HCT116 (cell line): ENCODE data around the gene ERP27. TPM values are rescaled to one million over a fixed set of nuclear protein-coding genes. Genes with fewer than 3 reads are reported as not detected.

Experiments
- ATAC-seq: fragments of 200-7000 bp; cut with Tn5 transposase; 2 replicates; pipeline ENCODE4 v1.9.1; 2020; ENCODE audit warnings: mild to moderate bottlenecking, moderate library complexity
- BruUV-seq: library from RNA; stranded (reverse); fragments of 400-500 nt; replicated peaks from 2 replicates; lab custom pipeline; 2021; lab: Mats Ljungman, UMichigan
- CTCF ChIA-PET: fragments of 300-600 bp; sonication (Branson Sonifier 250); formaldehyde crosslinking; loops from one replicate; lab custom pipeline; 2021; ENCODE audit warnings: antibody characterized with exemption; lab: Charles Lee
- POLR2A ChIA-PET: fragments of 300-600, 350-600 bp; sonication (Branson Sonifier 250); formaldehyde crosslinking; loops from one replicate; lab custom pipeline; 2021; ENCODE audit warnings: antibody characterized with exemption; lab: Charles Lee
- RAD21 ChIA-PET, 2 experiments: fragments of 300-600 bp; sonication (Branson Sonifier 250); formaldehyde crosslinking; loops; one replicate each; lab custom pipeline; 2023; ENCODE audit warnings: low total read pairs in 2 of 2; ENCODE audit not compliant: uncharacterized antibody in 2 of 2, unreplicated experiment in 2 of 2, low non-redundant PET in 1 of 2; lab: Charles Lee
- DNase-seq: peaks from one replicate; pipeline ENCODE4 v3.0.0-alpha.2; 2010; ENCODE audit warnings: low read depth, low spot score
- H2AFZ ChIP-seq: fragments of 200-600 bp; shearing (Covaris generic), sonication (generic); 2 replicates; pipeline ENCODE4 v1.6.1; 2017; ENCODE audit warnings: low read depth, mixed run types, mixed read lengths, antibody characterized with exemption, low read length; ENCODE audit not compliant: poor library complexity, severe bottlenecking
- H3K27ac ChIP-seq: 2 replicates; pipeline ENCODE4 v1.5.1; 2012; ENCODE audit warnings: low read depth, low read length
- H3K27me3 ChIP-seq: fragments of 200-600 bp; sonication (generic); 2 replicates; pipeline ENCODE4 v1.6.1; 2016; ENCODE audit warnings: mixed run types, low read length, mixed read lengths; ENCODE audit not compliant: insufficient read depth
- H3K36me3 ChIP-seq, 2 experiments: fragments of 200-500 bp in 1 of 2; fragments of 200-600 bp in 1 of 2; sonication (Bioruptor generic) in 1 of 2; sonication (generic) in 1 of 2; 2 replicates each; pipeline versions ENCODE4 v1.5.1 to v1.6.1; 2014 to 2016; ENCODE audit warnings: low read length in 2 of 2, inconsistent platforms in 1 of 2, mixed read lengths in 1 of 2, mixed run types in 1 of 2; ENCODE audit not compliant: insufficient read depth in 2 of 2, control insufficient read depth in 1 of 2
- H3K4me1 ChIP-seq, 2 experiments: fragments of 200-600 bp in 1 of 2; sonication (generic) in 1 of 2; 2 replicates each; pipeline versions ENCODE4 v1.5.1 to v1.6.1; 2012 to 2017; ENCODE audit warnings: low read length in 2 of 2, inconsistent platforms in 1 of 2, mild to moderate bottlenecking in 1 of 2, mixed read lengths in 1 of 2, mixed run types in 1 of 2, moderate library complexity in 1 of 2; ENCODE audit not compliant: insufficient read depth in 2 of 2, control insufficient read depth in 1 of 2
- H3K4me2 ChIP-seq: fragments of 200-600 bp; sonication (generic); 2 replicates; pipeline ENCODE4 v1.6.1; 2017; ENCODE audit warnings: mixed run types, low read length, mixed read lengths
- H3K4me3 ChIP-seq, 2 experiments: fragments of 200-600 bp in 1 of 2; sonication (generic) in 1 of 2; replicated peaks in 1 of 2; 2 replicates each; pipeline ENCODE4 v1.5.1; 2011 to 2016; ENCODE audit warnings: low read length in 2 of 2, control low read depth in 1 of 2, low read depth in 1 of 2, mild to moderate bottlenecking in 1 of 2, mixed read lengths in 1 of 2, mixed run types in 1 of 2
- H3K79me2 ChIP-seq: fragments of 200-600 bp; sonication (generic); 2 replicates; pipeline ENCODE4 v1.6.1; 2017; ENCODE audit warnings: mild to moderate bottlenecking, mixed run types, low read length, moderate library complexity, mixed read lengths; ENCODE audit not compliant: insufficient read depth
- H3K9ac ChIP-seq: fragments of 200-600 bp; sonication (generic); 2 replicates; pipeline ENCODE4 v1.6.1; 2016; ENCODE audit warnings: low read length, mixed read lengths
- H3K9me2 ChIP-seq: fragments of 200-600 bp; sonication (generic), shearing (Covaris generic); 2 replicates; pipeline ENCODE4 v1.6.1; 2017; ENCODE audit warnings: mixed run types, mild to moderate bottlenecking, moderate library complexity; ENCODE audit not compliant: insufficient read depth
- H3K9me3 ChIP-seq, 2 experiments: fragments of 200-500 bp in 1 of 2; fragments of 200-600 bp in 1 of 2; sonication (Bioruptor generic) in 1 of 2; sonication (generic) in 1 of 2; 2 replicates each; pipeline ENCODE4 v1.6.1; 2014 to 2017; ENCODE audit warnings: low read length in 2 of 2, mixed read lengths in 2 of 2, inconsistent platforms in 1 of 2, low read depth in 1 of 2, mild to moderate bottlenecking in 1 of 2, mixed run types in 1 of 2, moderate library complexity in 1 of 2; ENCODE audit not compliant: control insufficient read depth in 1 of 2, insufficient read depth in 1 of 2
- H4K20me1 ChIP-seq: fragments of 200-600 bp; sonication (generic), shearing (Covaris generic); 2 replicates; pipeline ENCODE4 v1.6.1; 2017; ENCODE audit warnings: mixed run types, mild to moderate bottlenecking, moderate library complexity; ENCODE audit not compliant: insufficient read depth
- ATF3 ChIP-seq: IDR thresholded peaks from 2 replicates; pipeline ENCODE4 v1.6.1; 2012
- CBX3 ChIP-seq: IDR thresholded peaks from 2 replicates; pipeline ENCODE4 v1.6.1; 2012; ENCODE audit warnings: low read depth
- CEBPB ChIP-seq: IDR thresholded peaks from 2 replicates; pipeline ENCODE4 v1.6.1; 2012; ENCODE audit warnings: low read depth
- CTCF ChIP-seq, 3 experiments: fragments of 200-600 bp in 1 of 3; sonication (generic) in 1 of 3; IDR thresholded peaks in 2 of 3; conservative IDR thresholded peaks in 1 of 3; 2 replicates each; pipeline ENCODE4 v1.5.1; 2012 to 2017; ENCODE audit warnings: low read depth in 2 of 3, low read length in 2 of 3, antibody characterized with exemption in 1 of 3, borderline replicate concordance in 1 of 3, control low read depth in 1 of 3, mild to moderate bottlenecking in 1 of 3, mixed read lengths in 1 of 3, mixed run types in 1 of 3, moderate library complexity in 1 of 3; ENCODE audit not compliant: insufficient read depth in 1 of 3
- ELF1 ChIP-seq: IDR thresholded peaks from 2 replicates; pipeline ENCODE4 v1.6.1; 2012; ENCODE audit warnings: low read depth, borderline replicate concordance
- JUND ChIP-seq: IDR thresholded peaks from 2 replicates; pipeline ENCODE4 v1.6.1; 2012
- MAX ChIP-seq: IDR thresholded peaks from 2 replicates; pipeline ENCODE4 v1.6.1; 2012
- ZBTB33 ChIP-seq: IDR thresholded peaks from 2 replicates; pipeline ENCODE4 v1.6.1; 2011; ENCODE audit warnings: mild to moderate bottlenecking, low read length, moderate library complexity; ENCODE audit not compliant: insufficient replicate concordance; ENCODE audit errors: extremely low read depth
- intact Hi-C: fragments of 100-400 bp; cut with micrococcal nuclease; formaldehyde crosslinking; loops from 2 replicates; pipeline ENCODE4 v1.10.0; 2022
- total RNA-seq: library from RNA; stranded (reverse); gene quantifications from one replicate; pipeline ENCODE4 v1.2.1, GENCODE V29; 2021; ENCODE audit not compliant: unreplicated experiment

Gene ERP27
- total RNA-seq, 1 experiment from 2014 or later, result 0.39 TPM

GRCh38 chr12:14873440-14874185 is 64.7 kb downstream of the ERP27 start:
- ChIA-PET CTCF (no interaction called here), POLR2A (no interaction called here)
- ATAC-seq, result no peak

More at GRCh38 chr12:14873440-14874185, 64.7 kb downstream of the ERP27 start:
- no TSS peak for BruUV-seq
- Histone ChIP-seq H3K79me2 (no peaks in the 10 kb centered on the region), H3K4me1 (peaks cover 0 to 9% of the 10 kb centered on the region in 2 experiments; a peak in 2 of 4 replicates), H3K4me3 (no peak overlapping the region), H4K20me1 (no peaks in the 10 kb centered on the region)
- DNase-seq, result no peak
- TF ChIP-seq ELF1, result no peak
- TF ChIP-seq CBX3, result no peak
- no peak for TF ChIP-seq JUND
- no peak for TF ChIP-seq ATF3
- no peak for TF ChIP-seq ZBTB33
- no peak for TF ChIP-seq MAX
- no peak for TF ChIP-seq CEBPB
- TF ChIP-seq CTCF (IDR thresholded peaks at IDR 0.05 in 2 of 3, conservative IDR thresholded peaks at IDR 0.05 in 1 of 3; ENCODE audit: borderline replicate concordance in 1 of 3, insufficient read depth in 1 of 3, low read depth in 2 of 3, low read length in 2 of 3), result no peak
- TF ChIP-seq, all 23 proteins: peak for 0
- H3K27ac ChIP-seq, result no peak overlapping the region
- no peak overlapping the region for H2AFZ ChIP-seq
- intact Hi-C loops, result no loop called here
- H3K9me3 ChIP-seq, result no peaks in the 10 kb centered on the region
- RAD21 ChIA-PET, result no interaction called here
- H3K9me2 ChIP-seq, result no peaks in the 10 kb centered on the region
- H3K27me3 ChIP-seq, result no peaks in the 10 kb centered on the region
- no peak overlapping the region for H3K9ac ChIP-seq
- H3K4me2 ChIP-seq, result no peak overlapping the region
- H3K36me3 ChIP-seq, result no peaks in the 10 kb centered on the region
